Hypothalamus (tissue), 51 donors: ENCODE measurements around the gene SLC9B2.
A peak's percentile ranks its signal among the peaks of the same experiment; 100 is the strongest.

Experiments used
- DNase-seq, 51 donors: peaks; one replicate each; lab custom pipeline; 2025; lab: John Stamatoyannopoulos, UW

Gene SLC9B2

GRCh38 chr4:103075894-103076746, 441 bp downstream of the SLC9B2 start:
- peak in 50 of 51 donors; percentile 15 to 83 (median 58) for DNase-seq

GRCh38 chr4:103075435-103075893, 1.1 kb downstream of the SLC9B2 start:
- peak in 1 of 51 donors; percentile 55 for DNase-seq

GRCh38 chr4:103074744-103075434, 1.7 kb downstream of the SLC9B2 start:
- no peak for DNase-seq

- DNase-seq: no peak
Measured at GRCh38 chr4:103073792-103074438, 2.6 kb downstream of the SLC9B2 start.

- DNase-seq: no peak
Measured at GRCh38 chr4:103067841-103068547, 8.6 kb downstream of the SLC9B2 start.

- DNase-seq: no peak
Measured at GRCh38 chr4:103060453-103061148, 16.0 kb downstream of the SLC9B2 start.

- DNase-seq: no peak
Measured at GRCh38 chr4:103054030-103054429, 22.5 kb downstream of the SLC9B2 start.

GRCh38 chr4:103052779-103053178, 23.8 kb downstream of the SLC9B2 start:
- no peak for DNase-seq

- DNase-seq: no peak
Measured at GRCh38 chr4:103052145-103052544, 24.4 kb downstream of the SLC9B2 start.

- DNase-seq: no peak
Measured at GRCh38 chr4:103050736-103051436, 25.7 kb downstream of the SLC9B2 start.

- peak in 3 of 51 donors; percentile 2 to 10 (median 5) for DNase-seq
Measured at GRCh38 chr4:103046416-103047290, 29.9 kb downstream of the SLC9B2 start.

GRCh38 chr4:103044183-103044582, 32.4 kb downstream of the SLC9B2 start:
- DNase-seq: no peak

GRCh38 chr4:103036169-103036568, 40.4 kb downstream of the SLC9B2 start:
- no peak for DNase-seq

GRCh38 chr4:103032574-103032973, 44.0 kb downstream of the SLC9B2 start:
- no peak for DNase-seq

GRCh38 chr4:103030791-103031190, 45.8 kb downstream of the SLC9B2 start:
- no peak for DNase-seq

GRCh38 chr4:103029300-103029699, 47.3 kb downstream of the SLC9B2 start:
- no peak for DNase-seq

- no peak for DNase-seq
Measured at GRCh38 chr4:103026868-103027267, 49.7 kb downstream of the SLC9B2 start.

- DNase-seq: no peak
Measured at GRCh38 chr4:103024996-103025395, 51.6 kb downstream of the SLC9B2 start.
